HK-2 (cell line): Measurements from ENCODE around the gene PIGR.

Experiments used
- DNase-seq: peaks from one replicate; pipeline ENCODE4 v3.0.0-alpha.2; 2018; ENCODE audit not compliant: unreplicated experiment

The PIGR gene

GRCh38 chr1:206946261-206946660 lies at the start of gene PIGR:
Gene PIGR (minus strand): TSS chr1:206946466. CDS start chr1:206940531, 5,935 bp downstream.
- DNase-seq, result no peak

- no peak for DNase-seq
These were observed 46.5 kb upstream of the PIGR start for GRCh38 chr1:206992790-206993189.

GRCh38 chr1:206987873-206988272 lies 41.6 kb upstream of the PIGR start:
- DNase-seq, result no peak

- no peak for DNase-seq
These were observed 40.6 kb upstream of the PIGR start for GRCh38 chr1:206986885-206987284.

- no peak for DNase-seq
These were observed 40.1 kb upstream of the PIGR start for GRCh38 chr1:206986402-206986801.

GRCh38 chr1:206985162-206985749 lies 39.0 kb upstream of the PIGR start:
- no peak for DNase-seq

- peak; percentile 49 for DNase-seq
These were observed 36.0 kb upstream of the PIGR start for GRCh38 chr1:206982216-206982615.

- DNase-seq, result peak; percentile 33
These were observed 33.2 kb upstream of the PIGR start for GRCh38 chr1:206979379-206980043.

GRCh38 chr1:206978259-206978658 lies 32.0 kb upstream of the PIGR start:
- DNase-seq, result no peak

- peak; percentile 33 for DNase-seq
These were observed 29.0 kb upstream of the PIGR start for GRCh38 chr1:206975306-206975705.

- no peak for DNase-seq
These were observed 27.9 kb upstream of the PIGR start for GRCh38 chr1:206974140-206974539.

- DNase-seq, result no peak
These were observed 26.5 kb upstream of the PIGR start for GRCh38 chr1:206972728-206973127.

GRCh38 chr1:206971029-206971655 lies 24.9 kb upstream of the PIGR start:
- no peak for DNase-seq

GRCh38 chr1:206970446-206970845 lies 24.2 kb upstream of the PIGR start, which contains the start of gene FCAMR:
Gene FCAMR (minus strand): TSS chr1:206970460. CDS start chr1:206970125, 335 bp downstream.
- no peak for DNase-seq

- DNase-seq, result no peak
These were observed 22.8 kb upstream of the PIGR start for GRCh38 chr1:206969090-206969489.

- no peak for DNase-seq
These were observed 21.0 kb upstream of the PIGR start for GRCh38 chr1:206967096-206967849.

- no peak for DNase-seq
These were observed 19.5 kb upstream of the PIGR start for GRCh38 chr1:206965781-206966180.

- DNase-seq, result no peak
These were observed 17.5 kb upstream of the PIGR start for GRCh38 chr1:206963740-206964139.

GRCh38 chr1:206963119-206963712 lies 16.9 kb upstream of the PIGR start:
- no peak for DNase-seq

- DNase-seq, result no peak
These were observed 16.0 kb upstream of the PIGR start for GRCh38 chr1:206962272-206962671.

GRCh38 chr1:206961668-206962067 lies 15.4 kb upstream of the PIGR start:
- no peak for DNase-seq
